ENCODE results near the gene HRCT1.

The HRCT1 gene

DNA sequence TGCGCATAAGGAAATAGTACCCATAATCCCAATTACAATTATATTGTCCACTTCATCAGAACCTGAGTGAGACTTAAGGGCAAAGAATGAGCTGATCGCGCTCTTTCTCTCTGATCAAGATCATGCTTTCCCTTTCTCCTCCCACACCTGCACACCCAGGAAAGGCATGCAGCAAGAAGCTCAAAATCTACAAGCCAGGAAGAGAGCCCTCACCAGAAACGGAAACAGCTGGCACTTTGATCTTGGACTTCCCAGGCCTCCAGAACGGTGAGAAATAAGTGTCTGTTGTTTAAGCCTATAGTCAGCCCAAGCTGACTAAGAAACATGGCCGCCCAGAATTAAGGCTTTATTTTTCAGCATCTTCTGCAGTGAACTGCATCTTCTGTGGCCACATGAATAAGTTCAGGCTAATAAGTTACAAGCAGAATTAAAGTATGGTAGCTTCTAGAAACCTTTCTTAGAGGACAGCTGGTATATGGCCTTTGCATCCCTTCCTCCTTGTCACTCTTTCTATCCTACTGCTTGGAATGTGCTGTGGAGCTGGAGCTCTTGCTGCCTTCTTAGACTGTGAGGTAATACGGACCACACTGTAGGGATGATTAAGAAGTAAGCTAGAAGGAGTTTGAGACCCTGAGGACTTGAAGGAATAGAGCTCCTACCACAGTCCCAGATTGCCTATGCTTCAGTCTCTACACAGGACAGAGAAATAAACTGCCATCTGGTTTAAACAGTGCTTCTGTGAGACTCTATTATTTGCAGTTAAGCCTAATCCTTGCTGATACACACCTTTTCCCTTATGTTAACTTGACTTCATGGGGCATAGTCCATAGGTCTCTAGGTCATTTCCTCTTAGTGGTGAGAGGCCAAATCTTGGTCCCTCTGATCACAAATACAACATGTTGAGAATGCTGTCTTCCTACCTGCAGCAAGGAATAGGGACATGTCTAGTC is 34.7 kb downstream of the HRCT1 start:
- no peak for DNase-seq (ENCODE audit: low read depth, low spot score)

DNA sequence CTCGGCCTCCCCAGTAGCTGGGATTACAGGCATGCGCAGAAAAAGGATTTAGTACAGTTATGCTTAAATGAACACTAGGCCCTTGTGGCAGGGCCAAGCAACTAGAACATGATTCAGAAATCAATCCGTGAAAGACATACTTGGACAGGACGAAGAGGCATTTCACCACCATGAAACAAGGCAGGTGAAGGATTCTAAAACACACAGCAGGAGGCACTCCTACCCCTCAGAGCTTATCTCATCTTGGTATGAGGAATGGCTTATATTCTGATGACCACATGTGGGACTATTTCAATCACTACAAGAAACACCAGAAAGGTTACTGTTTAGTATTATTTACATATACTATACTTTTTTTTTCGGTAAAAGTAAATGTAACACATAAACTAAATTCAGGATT is 36.3 kb downstream of the HRCT1 start:
- DNase-seq (ENCODE audit: low read depth, low spot score): no peak

DNA sequence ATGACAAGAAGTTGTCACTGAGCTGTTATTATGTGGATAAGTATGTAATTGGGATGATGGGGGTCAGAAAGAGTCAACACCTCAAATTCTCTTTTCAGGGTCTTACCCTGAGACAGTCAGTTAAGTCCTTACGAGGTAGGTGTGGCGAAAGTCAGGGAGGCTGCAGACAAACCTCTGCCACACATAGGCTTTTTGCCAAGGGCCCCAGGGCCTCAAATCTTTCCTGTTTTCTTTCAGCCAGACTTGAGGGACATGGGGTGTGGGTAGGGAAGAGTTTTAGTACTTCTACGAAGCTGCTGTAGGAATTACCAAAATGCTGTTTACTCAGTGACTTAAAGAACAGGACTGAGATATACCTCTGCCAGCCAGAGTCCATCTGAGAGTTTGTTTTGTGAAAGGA is 38.2 kb downstream of the HRCT1 start:
- DNase-seq (ENCODE audit: low read depth, low spot score): no peak

DNA sequence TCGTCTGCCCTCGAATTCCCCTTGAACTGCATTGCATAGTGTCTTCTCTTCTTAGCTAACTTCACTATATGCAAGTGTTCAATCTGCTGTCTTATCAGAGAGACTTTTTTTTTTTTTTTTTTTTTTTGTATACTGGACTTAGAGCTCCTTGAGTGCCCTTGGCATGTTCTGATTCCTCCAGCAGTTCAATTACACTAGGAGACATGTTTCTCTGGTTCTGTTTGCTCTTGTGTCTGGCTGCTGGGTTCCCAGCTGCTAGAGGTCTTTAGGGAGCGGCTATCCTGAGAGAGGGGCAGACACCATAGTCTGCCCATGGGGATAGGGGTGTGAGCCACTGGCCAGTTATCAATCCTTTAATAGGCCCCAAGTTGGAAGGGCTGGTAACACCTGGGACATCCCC is 38.8 kb downstream of the HRCT1 start:
- DNase-seq (ENCODE audit: low read depth, low spot score): no peak

DNA sequence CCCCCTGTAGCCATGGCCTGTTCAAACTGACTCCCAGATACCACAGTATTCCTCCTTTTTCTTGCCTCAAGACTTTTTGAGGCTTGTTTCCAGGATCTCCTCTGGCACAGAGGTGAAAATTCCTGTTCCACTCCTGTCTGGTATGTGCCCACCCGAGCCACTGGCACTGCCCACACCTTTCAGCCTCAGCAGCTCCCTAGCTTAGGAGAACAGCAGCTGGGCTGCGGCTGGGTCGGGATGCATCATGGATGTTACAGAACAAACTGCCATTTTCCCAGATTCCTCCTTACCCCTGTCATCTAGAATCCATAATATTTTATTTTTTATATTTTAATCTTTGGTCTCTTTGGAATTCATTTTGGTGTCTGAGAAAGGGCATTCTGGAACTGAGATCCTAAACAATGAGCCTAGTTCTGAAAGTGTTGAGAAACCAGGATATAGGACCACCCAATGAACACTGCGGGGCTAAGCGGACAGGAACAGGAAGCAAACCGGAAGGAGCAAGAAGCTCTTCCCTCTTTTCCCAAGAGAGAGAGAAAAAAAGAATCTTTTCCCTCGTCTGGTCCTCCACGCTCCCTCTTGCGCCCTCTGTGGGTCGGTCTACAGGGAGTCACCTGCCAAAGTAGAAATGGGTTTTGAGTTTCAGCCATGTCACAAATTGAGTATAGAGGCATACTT is 39.5 kb downstream of the HRCT1 start:
- peak; percentile 65 for DNase-seq (ENCODE audit: low read depth, low spot score)

DNA sequence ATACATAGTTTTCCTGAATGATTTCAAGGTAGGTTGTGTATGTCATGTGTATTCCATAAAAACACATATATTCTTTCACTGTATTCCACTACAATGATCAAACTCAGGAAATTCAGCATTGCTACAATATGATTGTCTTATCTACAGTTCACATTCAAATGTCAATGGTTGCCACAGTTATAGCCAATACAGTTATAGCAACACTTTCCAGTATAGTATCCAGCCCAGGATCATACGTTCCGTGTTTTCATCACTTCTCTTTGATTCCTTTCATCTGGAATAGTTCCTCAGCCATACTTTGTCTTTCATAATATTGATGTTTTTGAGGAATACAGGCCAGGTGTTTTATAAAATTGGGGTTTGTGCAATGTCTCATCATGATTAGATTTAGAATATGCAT is 42.4 kb downstream of the HRCT1 start:
- DNase-seq (ENCODE audit: low read depth, low spot score): no peak

DNA sequence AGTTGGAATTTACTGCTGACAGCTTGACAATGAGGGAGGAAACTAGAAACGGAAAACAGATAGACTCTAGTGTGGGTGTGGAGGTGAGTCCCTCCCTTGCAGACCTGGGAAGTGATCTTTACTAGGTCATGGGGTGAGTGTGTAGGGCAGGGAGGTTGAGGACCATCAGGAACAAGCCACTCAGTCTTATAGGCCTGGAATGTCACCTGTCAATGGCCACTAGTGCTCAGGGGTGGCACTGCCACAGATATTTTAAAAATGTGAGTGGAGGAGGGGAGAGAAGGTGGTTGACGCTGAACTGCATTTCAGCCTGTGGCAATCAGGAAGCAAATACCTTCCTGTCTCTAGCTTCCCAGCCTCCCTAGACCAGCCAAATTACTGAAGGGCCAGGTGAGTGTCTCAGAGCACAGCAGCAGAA is 42.9 kb downstream of the HRCT1 start:
- no peak for DNase-seq (ENCODE audit: low read depth, low spot score)

DNA sequence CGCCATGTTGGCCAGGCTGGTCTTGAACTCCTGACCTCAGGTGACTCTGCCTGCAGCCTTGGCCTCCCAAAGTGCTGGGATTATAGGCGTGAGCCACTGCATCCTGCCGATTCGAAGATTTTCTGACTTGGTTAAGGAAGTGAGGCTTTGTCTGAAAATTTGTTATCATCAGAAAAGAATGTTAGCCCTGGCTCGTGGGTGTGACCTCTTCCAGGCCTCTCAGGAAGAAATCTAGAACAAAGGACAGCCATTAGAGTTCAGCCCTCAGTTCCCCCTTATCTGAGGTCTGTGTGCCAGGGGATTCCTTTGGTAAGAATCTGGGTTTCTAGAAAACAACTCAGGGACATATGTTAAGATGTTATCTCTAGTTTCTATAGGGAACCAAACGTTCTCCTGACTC is 45.7 kb downstream of the HRCT1 start:
- no peak for DNase-seq (ENCODE audit: low read depth, low spot score)

DNA sequence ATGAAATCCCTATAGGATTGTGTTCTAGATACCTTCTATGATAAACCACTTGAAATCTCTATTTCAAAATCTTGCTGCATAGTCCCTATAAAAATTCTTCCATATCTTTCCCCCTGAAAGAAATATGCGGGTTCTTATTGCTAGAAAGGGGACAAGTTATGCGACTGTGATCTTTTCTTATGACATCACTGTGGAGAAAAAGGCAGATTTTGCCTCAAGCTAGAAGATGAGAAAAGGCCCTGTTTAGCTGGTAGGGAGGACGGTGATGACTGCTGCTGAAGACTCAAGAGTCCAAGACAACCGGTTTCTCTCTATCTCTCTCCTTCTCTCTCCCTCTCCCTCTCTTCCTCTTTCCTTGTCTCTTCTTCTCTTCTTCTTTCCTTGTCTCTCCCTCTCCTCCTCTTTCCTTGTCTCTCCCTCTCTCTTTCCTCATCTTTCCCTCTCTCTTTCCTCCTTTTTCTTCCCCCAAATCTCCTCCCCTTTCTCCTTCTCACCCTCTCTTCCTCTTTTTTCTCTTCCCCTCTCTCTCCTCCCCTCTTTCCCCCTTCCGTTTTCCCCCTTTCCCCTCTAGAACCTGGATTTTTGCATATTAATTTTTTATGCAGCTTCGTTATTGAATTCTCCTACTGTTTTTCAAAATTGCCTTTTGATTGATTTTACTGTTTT is 46.7 kb downstream of the HRCT1 start:
- DNase-seq (ENCODE audit: low read depth, low spot score): no peak

DNA sequence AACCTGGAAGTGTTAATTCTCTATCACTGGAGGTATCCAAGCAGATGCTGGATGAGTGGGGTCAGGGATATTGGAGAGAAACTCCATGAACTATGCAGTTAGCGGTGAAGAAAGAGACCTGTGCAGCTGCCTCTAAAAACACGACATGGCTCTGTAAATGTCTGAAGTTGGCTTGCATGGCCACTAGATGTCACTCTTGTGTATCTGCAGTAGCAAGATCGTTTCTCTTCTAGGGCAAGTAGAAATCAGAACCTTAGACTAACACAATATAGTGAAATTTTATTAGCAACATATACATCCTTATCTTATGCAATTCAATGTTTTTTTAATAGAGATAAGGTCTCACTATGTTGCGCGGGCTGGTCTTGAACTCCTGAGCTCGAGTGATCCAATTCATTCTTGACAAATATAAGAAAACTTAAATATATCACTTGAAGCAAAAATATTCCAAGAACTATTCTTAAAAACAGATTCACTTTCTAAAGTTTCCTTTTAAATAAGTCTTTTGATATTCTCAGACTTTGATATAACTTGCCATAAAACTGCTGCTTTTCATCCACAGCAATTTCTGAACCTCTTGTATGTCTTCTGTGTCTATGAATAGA is 49.0 kb downstream of the HRCT1 start:
- DNase-seq (ENCODE audit: low read depth, low spot score): peak; percentile 39

DNA sequence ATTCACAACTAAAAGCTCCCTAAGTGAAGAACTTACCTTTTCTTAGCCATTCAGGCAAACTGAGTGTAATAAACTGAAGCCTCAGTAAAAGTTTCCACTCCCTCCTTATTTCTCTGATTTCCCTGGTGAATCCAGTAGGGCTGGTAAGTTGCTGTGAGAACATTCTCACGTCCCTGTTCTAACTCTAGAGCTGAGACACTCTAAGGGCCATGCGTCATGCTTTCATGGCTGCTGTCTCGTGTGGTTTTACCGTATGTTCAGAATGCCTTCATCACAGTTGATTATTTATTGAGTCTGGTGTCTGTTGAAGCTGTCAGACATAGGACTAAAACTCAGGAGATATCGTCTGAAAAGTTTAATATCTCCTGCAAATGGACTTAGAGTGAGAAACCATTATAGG is 50.6 kb downstream of the HRCT1 start:
- DNase-seq (ENCODE audit: low read depth, low spot score): no peak

All from smooth muscle cell of the brain vasculature (primary cell).